ENCODE data around the gene ABHD8.

Gene ABHD8

DNA sequence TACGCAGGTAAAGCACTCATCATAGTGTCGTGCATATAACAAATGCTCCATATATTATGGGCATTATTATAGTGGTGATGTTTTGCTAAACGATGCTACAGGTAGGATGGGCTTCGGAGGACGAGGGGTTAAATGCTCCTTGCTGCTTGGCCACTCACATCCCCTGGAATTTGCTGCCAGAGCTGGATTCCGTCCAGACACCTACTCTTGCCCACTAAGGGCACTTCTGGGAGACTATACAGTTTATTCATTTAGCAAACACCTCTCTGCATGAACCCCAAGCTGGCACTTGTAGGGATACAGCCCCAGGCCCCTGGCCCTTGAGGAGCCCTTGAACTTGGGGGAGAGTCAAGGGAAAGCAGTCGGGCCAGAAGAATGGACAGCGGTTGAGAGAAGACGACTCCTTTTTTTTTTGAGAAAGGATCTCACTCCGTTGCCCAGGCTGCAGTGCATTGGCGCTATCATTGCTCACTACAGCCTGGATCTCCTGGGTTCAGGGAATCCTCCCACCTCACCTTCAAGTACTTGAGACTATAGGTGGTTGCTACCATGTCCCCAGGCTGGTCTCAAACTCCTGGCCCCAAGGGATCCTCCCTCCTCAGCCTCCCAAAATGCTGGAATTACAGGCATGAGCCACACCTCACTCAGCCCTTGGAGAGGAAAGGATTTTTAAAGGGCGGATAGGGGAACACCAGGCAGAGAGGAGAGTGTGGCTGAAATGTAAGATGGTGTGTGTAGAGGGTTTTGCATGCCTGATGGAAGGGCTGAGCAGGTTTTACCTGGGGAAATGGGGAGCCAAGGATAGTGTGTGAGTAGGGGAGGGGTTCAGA is 1.4 kb upstream of the ABHD8 start:
- TF ChIP-seq, protein P1, sequence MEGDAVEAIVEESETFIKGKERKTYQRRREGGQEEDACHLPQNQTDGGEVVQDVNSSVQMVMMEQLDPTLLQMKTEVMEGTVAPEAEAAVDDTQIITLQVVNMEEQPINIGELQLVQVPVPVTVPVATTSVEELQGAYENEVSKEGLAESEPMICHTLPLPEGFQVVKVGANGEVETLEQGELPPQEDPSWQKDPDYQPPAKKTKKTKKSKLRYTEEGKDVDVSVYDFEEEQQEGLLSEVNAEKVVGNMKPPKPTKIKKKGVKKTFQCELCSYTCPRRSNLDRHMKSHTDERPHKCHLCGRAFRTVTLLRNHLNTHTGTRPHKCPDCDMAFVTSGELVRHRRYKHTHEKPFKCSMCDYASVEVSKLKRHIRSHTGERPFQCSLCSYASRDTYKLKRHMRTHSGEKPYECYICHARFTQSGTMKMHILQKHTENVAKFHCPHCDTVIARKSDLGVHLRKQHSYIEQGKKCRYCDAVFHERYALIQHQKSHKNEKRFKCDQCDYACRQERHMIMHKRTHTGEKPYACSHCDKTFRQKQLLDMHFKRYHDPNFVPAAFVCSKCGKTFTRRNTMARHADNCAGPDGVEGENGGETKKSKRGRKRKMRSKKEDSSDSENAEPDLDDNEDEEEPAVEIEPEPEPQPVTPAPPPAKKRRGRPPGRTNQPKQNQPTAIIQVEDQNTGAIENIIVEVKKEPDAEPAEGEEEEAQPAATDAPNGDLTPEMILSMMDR (IDR thresholded peaks at IDR 0.05) = no peak

DNA sequence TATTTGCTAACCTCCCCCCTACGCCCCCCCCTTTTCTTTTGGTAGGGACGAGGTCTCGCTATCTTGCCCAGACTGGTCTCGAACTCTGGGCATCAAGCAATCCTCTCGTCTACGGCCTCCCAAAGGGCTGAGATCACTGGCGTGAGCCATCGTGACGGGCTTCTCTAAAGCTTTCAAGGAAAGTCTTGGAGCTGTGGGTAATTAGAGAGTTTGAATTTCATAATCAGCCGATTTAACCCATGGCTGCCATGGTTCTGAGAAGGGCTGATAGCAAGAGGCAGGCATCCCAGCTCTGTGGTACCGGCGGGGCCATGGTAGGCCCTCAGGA is 679 bp upstream of the ABHD8 start:
- TF ChIP-seq, protein P1 (IDR thresholded peaks at IDR 0.05) = no peak

DNA sequence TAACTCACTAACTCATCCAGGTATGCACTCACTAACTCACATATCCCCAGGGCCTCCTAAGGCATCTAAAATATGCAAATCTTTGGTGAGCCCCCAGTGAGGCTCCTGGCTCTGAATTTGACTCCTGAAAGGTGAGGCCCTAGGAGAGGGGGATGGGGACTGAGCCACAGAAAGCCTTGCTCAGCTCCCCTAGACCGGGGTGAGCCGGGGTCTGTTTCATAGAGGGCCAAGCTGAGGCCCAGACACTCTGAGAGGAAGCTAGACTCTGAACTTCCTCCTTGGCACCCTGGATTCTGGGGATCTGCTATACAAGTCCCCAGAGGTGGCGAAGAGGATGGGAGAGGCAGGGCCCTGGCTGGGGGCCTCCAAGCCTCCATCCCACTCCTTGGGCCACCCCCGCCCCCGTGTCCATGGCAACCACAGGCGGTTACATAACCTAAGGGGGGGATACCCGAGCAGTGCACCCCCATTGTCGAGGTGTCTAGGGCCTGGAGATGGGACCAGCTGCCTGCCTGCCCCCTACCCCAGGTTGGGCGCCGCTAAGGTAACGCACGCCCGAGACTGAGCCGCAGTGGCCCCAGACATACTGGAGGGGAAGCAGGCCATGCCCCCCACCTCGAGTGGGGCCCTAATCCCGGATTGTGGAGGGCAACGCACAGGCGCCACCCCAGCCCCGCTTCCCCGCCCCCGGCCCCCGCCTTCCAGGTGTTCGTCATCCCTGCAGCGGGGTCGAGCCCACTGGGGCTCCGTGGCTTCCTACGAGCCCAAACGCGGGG is 646 bp downstream of the ABHD8 start:
- TF ChIP-seq, protein P1 (IDR thresholded peaks at IDR 0.05) = no peak

DNA sequence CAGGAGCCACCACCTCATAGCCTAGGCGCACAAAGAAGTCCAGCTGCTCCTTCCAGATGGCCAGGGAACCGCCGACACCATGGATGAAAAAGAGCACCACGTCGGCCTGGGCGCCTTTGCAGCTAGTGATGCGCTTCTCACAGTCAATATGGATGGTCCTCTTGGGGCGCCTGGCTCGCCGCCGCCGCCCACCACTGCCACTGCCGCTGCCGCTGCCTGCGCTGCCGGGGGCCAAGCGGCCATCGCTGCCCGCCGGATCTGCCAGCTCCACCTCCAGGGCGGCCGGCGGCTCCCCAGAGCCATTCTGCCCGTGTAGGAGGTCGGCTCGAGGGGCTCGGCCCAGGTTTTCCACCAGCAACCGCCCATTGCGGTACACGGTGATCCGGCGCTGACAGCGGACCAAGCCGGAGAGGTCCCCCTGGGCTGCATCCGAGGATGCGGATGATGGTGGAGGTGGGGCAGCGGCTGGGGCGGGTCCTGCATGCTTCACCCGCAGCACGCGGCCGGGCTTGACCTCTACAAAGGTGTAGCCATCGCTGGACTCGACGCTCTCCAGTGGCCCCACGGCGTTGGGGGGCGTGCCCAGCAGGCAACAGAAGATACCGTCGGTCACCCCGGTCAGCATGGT is 2.1 kb downstream of the ABHD8 start:
- TF ChIP-seq, protein P1 (IDR thresholded peaks at IDR 0.05) = no peak

DNA sequence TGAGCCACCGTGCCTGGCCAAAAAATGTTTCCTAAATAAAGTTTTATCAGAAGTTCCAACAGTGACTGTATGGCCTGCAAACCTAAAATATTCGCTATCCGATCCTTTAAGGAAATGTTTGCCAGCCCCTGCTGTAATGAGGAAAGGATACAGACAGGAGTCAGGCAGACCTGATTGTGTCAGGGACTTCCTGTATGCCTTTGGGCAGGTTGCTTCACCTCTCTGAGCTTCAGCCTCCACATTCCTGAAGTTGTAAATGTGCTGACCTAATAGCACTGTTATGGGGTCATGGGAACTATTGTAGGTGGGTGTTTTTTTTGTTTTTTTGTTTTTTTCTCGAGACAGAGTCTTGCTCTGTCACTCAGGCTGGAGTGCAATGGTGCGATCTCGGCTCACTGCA is 6.2 kb downstream of the ABHD8 start:
- TF ChIP-seq, protein P1 (IDR thresholded peaks at IDR 0.05) = no peak

DNA sequence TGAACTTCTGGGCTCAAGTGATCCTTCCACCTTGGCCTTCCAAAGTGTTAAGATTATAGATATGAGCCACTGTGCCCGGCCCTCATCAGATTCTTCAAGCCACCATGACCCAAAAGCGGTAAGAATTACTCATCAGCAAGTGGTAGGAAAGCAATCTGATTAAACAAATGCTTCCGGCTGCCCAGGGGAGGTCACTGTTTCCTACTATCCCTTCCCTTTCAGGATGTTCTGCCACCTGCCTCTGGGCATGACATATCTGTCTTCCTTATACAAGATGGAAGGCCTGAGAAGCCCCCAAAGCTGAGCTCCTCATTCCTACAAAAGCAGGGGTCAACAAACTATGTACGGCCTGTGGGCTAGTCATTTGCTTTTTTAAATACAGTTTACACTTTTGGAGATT is 7.0 kb downstream of the ABHD8 start:
- TF ChIP-seq, protein P1 (IDR thresholded peaks at IDR 0.05) = no peak

DNA sequence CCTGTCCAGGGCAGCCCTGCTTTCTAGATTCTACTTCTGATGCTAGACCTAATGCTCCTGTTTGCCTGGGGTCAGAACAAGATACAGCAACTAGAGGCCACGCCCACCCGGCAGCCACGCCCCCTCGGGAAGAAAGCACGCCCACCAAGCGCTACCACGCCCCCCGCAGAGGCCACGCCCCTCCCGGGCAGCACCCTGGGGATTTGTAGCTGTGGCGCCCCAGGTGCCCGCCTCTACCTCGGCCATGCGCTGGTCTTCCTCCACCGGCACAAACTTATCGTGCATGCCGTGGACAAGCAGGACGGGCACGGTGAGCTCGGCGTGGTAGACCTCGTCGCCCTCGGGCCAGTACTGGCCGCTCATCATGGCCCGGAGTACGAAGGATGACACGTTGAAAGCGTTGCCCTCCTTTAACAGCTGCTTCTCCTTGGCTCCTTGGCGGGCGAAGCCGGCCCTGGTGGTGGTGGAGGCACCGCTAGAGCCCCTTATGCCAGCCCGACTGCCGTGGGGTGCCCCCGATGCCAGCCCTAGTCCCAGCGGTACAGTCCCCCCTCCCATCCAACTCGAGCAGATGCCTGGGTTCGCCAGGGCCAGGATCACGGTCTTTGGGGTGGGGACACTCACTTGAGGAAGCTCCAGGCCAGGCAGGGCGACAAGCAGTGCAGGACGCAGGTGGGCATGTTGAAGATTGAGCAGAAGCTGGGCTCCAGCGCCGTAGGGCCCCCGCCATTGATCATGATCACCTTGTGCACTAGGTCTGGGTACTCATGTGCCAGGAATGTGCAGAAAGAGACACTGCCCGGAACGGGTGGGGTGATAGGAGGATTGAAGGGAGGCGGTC is 9.0 kb downstream of the ABHD8 start:
- TF ChIP-seq, protein P1 (IDR thresholded peaks at IDR 0.05) = no peak
